ENCODE measurements around the gene HMGXB3.

- TF ChIP-seq CTCF (conservative IDR thresholded peaks at IDR 0.05; ENCODE audit: low read length), result no peak
- TF ChIP-seq EZH2phosphoT487 (IDR thresholded peaks at IDR 0.05; ENCODE audit: borderline replicate concordance, low read depth, low read length), result no peak
These were observed 19.7 kb downstream of the HMGXB3 start for GRCh38 chr5:150020249-150020648.
